DND-41 (cell line): ENCODE measurements around the gene DCAF16.

Experiments used
- EZH2 ChIP-seq: IDR thresholded peaks from 3 replicates; pipeline ENCODE4 v1.6.1; 2012; ENCODE audit warnings: borderline replicate concordance, low read depth, mild to moderate bottlenecking, moderate library complexity, low read length, inconsistent platforms; ENCODE audit not compliant: severe bottlenecking
- TF ChIP-seq, protein P1 (sequence below): IDR thresholded peaks from 2 replicates; pipeline ENCODE4 v1.5.1; 2012; ENCODE audit warnings: borderline replicate concordance, low read length, moderate library complexity, mild to moderate bottlenecking; ENCODE audit not compliant: poor library complexity, severe bottlenecking; ENCODE audit errors: extremely low read depth

DNA sequence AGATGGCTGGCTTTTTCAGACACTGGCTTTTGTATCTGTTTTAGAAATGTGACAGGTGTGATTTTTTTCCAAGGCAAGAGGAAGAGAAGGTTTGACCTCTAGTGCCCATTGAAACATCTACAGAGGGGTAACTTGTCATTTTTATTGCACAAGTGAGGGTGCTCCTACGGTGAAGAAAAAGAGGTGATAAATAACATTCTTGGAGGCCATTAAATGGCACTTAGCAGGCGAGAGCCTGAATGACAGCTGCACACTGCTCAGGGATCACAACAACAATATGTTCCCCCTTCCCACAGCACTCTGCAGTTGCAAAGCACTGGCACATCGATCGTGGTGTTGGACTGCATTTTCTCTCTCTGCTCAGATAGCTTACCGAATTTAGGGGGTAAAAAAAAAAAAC, 52.1 kb downstream of the DCAF16 start:
- no peak for TF ChIP-seq EZH2
- TF ChIP-seq, protein P1, sequence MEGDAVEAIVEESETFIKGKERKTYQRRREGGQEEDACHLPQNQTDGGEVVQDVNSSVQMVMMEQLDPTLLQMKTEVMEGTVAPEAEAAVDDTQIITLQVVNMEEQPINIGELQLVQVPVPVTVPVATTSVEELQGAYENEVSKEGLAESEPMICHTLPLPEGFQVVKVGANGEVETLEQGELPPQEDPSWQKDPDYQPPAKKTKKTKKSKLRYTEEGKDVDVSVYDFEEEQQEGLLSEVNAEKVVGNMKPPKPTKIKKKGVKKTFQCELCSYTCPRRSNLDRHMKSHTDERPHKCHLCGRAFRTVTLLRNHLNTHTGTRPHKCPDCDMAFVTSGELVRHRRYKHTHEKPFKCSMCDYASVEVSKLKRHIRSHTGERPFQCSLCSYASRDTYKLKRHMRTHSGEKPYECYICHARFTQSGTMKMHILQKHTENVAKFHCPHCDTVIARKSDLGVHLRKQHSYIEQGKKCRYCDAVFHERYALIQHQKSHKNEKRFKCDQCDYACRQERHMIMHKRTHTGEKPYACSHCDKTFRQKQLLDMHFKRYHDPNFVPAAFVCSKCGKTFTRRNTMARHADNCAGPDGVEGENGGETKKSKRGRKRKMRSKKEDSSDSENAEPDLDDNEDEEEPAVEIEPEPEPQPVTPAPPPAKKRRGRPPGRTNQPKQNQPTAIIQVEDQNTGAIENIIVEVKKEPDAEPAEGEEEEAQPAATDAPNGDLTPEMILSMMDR: no peak
